ENCODE results near the gene FSCN2.

Gene FSCN2

DNA sequence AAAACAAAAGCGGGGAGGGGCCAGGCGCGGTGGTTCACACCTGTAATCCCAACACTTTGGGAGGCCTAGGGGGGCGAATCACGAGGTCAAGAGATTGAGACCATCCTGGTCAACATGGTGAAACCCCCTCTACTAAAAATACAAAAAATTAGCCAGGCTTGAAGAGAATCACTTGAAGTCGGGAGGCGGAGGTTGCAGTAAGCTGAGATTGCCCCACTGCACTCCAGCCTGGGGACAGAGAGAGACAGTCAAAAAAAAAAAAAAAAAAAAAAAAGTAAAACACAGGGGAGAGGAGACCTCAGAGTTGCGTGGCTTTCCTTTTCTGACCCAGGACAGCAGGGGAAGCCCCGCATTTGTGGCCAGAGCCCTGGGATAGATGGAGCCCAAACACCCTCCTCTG, 35.5 kb upstream of the FSCN2 start:
- no peak for DNase-seq (ENCODE audit: extremely low read depth, low read depth)
- TF ChIP-seq, protein P1, sequence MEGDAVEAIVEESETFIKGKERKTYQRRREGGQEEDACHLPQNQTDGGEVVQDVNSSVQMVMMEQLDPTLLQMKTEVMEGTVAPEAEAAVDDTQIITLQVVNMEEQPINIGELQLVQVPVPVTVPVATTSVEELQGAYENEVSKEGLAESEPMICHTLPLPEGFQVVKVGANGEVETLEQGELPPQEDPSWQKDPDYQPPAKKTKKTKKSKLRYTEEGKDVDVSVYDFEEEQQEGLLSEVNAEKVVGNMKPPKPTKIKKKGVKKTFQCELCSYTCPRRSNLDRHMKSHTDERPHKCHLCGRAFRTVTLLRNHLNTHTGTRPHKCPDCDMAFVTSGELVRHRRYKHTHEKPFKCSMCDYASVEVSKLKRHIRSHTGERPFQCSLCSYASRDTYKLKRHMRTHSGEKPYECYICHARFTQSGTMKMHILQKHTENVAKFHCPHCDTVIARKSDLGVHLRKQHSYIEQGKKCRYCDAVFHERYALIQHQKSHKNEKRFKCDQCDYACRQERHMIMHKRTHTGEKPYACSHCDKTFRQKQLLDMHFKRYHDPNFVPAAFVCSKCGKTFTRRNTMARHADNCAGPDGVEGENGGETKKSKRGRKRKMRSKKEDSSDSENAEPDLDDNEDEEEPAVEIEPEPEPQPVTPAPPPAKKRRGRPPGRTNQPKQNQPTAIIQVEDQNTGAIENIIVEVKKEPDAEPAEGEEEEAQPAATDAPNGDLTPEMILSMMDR (IDR thresholded peaks at IDR 0.05; ENCODE audit: low read depth, low read length), result no peak

DNA sequence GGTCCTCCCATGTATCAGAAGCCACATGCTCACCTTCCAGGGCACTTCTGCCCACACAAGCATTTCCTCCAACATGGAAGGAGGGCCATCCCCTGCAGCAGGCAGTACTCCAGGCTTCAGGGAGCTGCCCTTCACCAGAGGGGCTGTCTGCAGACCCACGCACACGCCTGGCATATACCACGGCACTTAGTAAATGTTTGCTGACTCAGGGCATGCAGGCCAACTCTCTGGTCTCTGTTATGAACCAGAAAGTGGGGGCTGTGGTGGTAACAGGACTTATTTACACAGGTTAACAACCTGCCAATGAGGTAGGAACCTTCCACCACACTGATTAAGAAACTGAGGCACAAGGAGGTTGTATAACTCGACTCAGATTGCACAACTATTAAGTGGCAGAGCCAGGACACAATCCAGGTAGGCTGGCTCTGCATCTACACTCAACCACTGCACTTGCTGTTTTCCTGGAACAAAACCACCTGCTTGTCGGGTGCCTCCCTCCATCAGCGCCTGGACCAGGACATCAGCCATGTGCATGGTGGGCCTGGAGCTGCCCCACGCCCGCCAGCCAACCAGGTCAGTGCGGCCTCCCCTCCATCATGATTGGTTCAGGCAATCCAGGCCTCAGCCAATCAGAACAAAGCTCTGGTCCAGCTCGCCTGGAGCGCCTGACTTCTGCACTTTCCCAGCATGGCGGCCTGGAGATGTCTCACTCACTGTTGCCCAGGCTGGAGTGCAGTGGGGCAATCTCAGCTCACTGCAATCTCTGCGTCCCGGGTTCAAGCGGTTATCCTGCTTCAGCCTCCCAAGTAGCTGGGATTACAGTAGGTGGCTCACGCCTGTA, 34.8 kb upstream of the FSCN2 start:
- DNase-seq (ENCODE audit: extremely low read depth, low read depth), result no peak
- TF ChIP-seq, protein P1 (IDR thresholded peaks at IDR 0.05; ENCODE audit: low read depth, low read length), result no peak

DNA sequence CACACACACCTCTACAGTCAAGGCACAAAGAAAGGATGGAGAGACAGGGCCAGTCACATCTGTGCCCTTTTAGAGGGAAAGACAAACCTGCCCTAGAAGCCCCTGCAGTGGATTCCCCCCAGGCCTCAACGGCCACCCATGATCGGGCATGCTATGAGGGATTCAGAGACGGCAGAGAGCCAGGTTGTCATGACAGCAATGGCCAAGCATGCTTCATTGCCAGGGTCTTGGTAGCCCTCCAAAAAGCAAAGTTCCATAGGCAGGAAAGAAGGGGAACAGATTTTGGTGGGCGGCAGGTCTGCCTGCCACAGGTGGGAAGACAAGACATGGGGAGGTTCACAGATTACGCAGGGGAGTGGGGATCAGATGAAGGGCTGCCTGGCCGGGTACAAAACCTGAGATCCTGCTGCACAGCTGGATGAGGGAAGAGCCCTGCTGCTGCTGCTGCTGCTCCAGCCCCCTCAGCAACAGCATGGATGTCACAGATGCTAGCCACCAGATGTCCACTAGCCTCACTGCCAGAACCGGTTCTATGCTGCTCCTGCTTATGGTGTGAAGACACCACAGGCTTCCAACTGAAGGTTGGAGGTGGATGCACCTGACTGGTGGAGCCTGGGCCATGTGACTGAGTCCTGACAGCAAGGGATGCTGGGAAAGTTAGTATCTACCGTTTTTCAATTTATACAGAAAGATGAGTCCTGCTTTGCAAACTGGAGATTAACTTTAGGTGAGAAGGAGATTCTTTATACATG, 33.4 kb upstream of the FSCN2 start:
- no peak for DNase-seq (ENCODE audit: extremely low read depth, low read depth)
- TF ChIP-seq, protein P1 (IDR thresholded peaks at IDR 0.05; ENCODE audit: low read depth, low read length), result no peak

DNA sequence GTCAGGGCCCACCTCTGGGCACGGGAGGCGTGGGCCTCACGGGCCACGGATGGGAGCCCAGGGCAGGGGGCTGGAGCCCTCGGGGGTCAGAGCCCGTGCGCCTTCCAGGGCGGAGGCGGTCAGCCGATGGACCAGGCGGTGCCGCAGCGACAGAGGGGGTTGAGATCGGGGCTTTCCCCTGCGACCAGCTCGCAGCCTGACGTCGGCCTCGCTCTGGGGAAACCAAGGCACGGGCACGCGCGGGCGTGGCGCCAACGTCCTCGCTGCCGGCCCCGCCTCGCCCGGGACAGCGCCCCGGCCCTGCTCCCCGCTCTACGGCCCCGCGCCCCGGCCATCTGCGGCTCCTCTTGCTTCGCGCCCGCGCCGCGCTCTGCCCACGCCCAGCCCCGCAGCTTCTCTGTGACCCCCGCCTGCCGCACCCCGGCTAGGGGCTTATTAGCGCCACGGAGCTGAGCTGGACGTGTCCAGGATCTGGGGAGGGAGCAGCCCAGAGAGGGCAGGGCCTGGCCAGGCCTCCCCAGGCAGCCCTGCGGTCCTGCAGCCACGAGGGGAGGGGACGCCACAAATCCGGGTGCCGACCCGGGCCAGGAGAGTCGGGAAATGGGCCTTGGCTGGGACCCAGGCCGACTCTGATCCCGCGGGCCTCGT, 29.1 kb upstream of the FSCN2 start:
- no peak for DNase-seq (ENCODE audit: extremely low read depth, low read depth)
- TF ChIP-seq, protein P1 (IDR thresholded peaks at IDR 0.05; ENCODE audit: low read depth, low read length), result no peak

DNA sequence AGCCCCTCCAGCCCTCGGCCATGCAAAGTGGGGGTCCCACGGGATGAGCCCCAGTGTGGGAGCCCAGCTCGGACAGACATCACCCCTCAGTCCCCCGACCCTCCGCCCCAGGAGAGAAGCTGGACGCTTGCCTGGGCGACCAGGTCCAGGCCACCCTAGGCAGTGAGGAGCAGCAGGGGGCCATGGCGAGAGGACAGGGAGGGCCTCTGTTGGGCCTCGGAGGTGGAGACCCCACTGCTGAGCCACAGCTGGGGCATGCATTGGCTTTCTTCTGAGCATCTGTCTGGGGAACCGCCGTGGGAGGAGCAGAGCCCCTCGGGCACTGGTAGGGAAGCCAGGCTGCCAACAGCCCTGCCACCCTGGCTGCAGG, 28.6 kb upstream of the FSCN2 start:
- TF ChIP-seq, protein P1 (IDR thresholded peaks at IDR 0.05; ENCODE audit: low read depth, low read length), result no peak
- DNase-seq (ENCODE audit: extremely low read depth, low read depth), result no peak

DNA sequence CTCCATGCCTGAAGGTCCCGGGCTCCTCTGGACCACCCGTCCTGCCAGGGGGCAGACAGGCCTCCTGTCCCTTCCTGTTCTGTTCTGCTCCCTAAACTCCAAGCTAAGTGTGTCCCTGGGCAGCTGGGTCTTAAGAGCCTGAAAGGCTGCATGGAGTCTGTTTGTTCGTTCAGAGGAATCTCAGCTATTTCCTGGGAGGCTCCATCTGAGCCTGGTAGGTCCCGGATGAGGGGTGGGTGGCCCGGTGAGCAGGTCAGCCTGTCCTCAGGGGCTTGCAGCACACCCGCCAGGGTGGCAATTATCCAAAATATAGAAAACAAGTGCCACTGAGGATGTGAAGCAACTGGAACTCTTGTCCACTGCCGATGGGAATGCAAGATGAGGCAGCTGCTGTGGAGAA, 28.1 kb upstream of the FSCN2 start:
- no peak for DNase-seq (ENCODE audit: extremely low read depth, low read depth)
- TF ChIP-seq, protein P1 (IDR thresholded peaks at IDR 0.05; ENCODE audit: low read depth, low read length), result no peak
